Activated naive CD8-positive, alpha-beta T cell treated with anti-CD3 and anti-CD28 coated beads, Interleukin-2, amount 10 ng/mL, durations not matched to agents 7 days and 5 days (primary cell): ENCODE measurements around the gene PLA2G2A. TPM values are rescaled to one million over a fixed set of nuclear protein-coding genes. Genes with fewer than 3 reads are reported as not detected.

ENCODE experiments used
- ATAC-seq: fragments of 150-1000 bp; cut with Tn5 transposase; one replicate; pipeline ENCODE4 v1.10.0; 2021; ENCODE audit warnings: low read depth, moderate library complexity
- POLR2A ChIA-PET: fragments of 350-600 bp; sonication (Branson Sonifier 250); formaldehyde crosslinking; loops from one replicate; lab custom pipeline; 2021; ENCODE audit warnings: antibody characterized with exemption; lab: Charles Lee
- DNase-seq: peaks from one replicate; pipeline ENCODE4 v3.0.0; 2021
- H3K27ac Mint-ChIP-seq: one replicate; pipeline ENCODE4 v1.8.0; 2022; ENCODE audit warnings: mild to moderate bottlenecking, mixed read lengths
- H3K27me3 Mint-ChIP-seq: one replicate; pipeline ENCODE4 v1.8.0; 2022; ENCODE audit warnings: mild to moderate bottlenecking, moderate library complexity, mixed read lengths
- H3K36me3 Mint-ChIP-seq: one replicate; pipeline ENCODE4 v1.8.0; 2021; ENCODE audit warnings: mild to moderate bottlenecking, mixed read lengths
- H3K4me1 Mint-ChIP-seq: one replicate; pipeline ENCODE4 v1.8.0; 2021; ENCODE audit warnings: mixed read lengths
- H3K4me3 Mint-ChIP-seq: one replicate; pipeline ENCODE4 v1.8.0; 2022; ENCODE audit warnings: mild to moderate bottlenecking, moderate library complexity, mixed read lengths
- H3K9me3 Mint-ChIP-seq: one replicate; pipeline ENCODE4 v1.8.0; 2021; ENCODE audit warnings: mixed read lengths
- total RNA-seq, 2 experiments: library from RNA; stranded (reverse); gene quantifications; one replicate each; pipeline ENCODE4 v1.2.3, GENCODE V29; 2021

The PLA2G2A gene
- total RNA-seq, 2 experiments from 2014 or later = not detected

- DNase-seq = no peak
- no peaks in the 10 kb centered on the region for H3K36me3 Mint-ChIP-seq
- H3K27ac Mint-ChIP-seq = no peak overlapping the region
- no peak for ATAC-seq
- POLR2A ChIA-PET = no interaction called here
- no peaks in the 10 kb centered on the region for H3K9me3 Mint-ChIP-seq
- no peak overlapping the region for H3K4me3 Mint-ChIP-seq
- H3K4me1 Mint-ChIP-seq = no peaks in the 10 kb centered on the region
- peaks cover 20% of the 10 kb centered on the region for H3K27me3 Mint-ChIP-seq
These were observed 2.3 kb upstream of the PLA2G2A start for GRCh38 chr1:19981507-19982312.

DNA sequence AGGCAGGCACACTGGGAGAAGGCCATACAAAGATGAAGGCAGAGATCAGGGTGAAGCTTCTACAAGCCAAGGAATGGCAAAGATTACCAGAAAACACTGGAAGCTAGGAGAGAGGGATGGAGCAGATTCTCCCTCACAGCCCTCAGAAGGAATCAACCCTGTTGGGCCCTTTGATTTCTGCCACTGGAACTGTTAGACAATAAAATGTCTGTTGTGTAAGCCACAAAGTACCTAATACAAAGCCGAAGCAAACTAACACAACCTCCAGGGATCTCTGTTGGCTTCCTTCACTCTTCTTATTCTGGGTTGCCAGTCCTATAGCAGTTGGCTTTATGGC, 1.7 kb upstream of the PLA2G2A start:
- no peak for ATAC-seq
- H3K36me3 Mint-ChIP-seq = no peaks in the 10 kb centered on the region
- POLR2A ChIA-PET = no interaction called here
- no peaks in the 10 kb centered on the region for H3K4me1 Mint-ChIP-seq
- no peak overlapping the region for H3K4me3 Mint-ChIP-seq
- H3K27ac Mint-ChIP-seq = no peak overlapping the region
- H3K9me3 Mint-ChIP-seq = no peaks in the 10 kb centered on the region
- peaks cover 17% of the 10 kb centered on the region for H3K27me3 Mint-ChIP-seq
- no peak for DNase-seq

GRCh38 chr1:19980314-19980713, 896 bp upstream of the PLA2G2A start:
- Mint-ChIP-seq H3K27ac (no peak overlapping the region), H3K27me3 (peaks cover 20% of the 10 kb centered on the region), H3K36me3 (no peaks in the 10 kb centered on the region), H3K9me3 (no peaks in the 10 kb centered on the region), H3K4me1 (no peaks in the 10 kb centered on the region), H3K4me3 (no peak overlapping the region)
- DNase-seq (no peak), ATAC-seq (no peak)
- POLR2A ChIA-PET = no interaction called here

DNA sequence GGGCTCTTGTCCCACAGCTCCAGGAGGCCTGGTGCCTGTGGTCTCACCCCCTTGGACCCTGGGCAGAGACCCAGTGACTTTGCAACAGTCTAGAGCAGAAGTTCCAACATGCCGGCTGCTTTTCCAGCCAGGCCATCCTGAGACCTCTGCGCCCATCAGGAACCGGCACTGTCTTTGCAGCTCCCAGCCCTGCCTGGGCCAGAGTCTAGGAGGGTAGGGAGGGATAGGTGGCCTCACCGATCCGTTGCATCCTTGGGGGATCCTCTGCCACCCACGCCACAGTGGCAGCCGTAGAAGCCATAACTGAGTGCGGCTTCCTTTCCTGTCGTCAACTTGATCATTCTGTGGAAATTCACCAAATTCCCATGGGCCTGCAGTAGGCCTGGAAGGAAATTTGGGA, 1.3 kb downstream of the PLA2G2A start:
- POLR2A ChIA-PET = no interaction called here
- no peaks in the 10 kb centered on the region for H3K36me3 Mint-ChIP-seq
- DNase-seq (no peak), ATAC-seq (no peak)
- peaks cover 34% of the 10 kb centered on the region for H3K27me3 Mint-ChIP-seq
- H3K27ac Mint-ChIP-seq = no peak overlapping the region
- no peaks in the 10 kb centered on the region for H3K9me3 Mint-ChIP-seq
- peaks cover 1% of the 10 kb centered on the region for H3K4me1 Mint-ChIP-seq
- H3K4me3 Mint-ChIP-seq = no peak overlapping the region

- no peak for DNase-seq
- no peaks in the 10 kb centered on the region for H3K9me3 Mint-ChIP-seq
- POLR2A ChIA-PET = no interaction called here
- H3K4me1 Mint-ChIP-seq = peaks cover 1% of the 10 kb centered on the region
- ATAC-seq = no peak
- H3K4me3 Mint-ChIP-seq = no peak overlapping the region
- H3K27me3 Mint-ChIP-seq = peaks cover 29% of the 10 kb centered on the region
- H3K36me3 Mint-ChIP-seq = no peaks in the 10 kb centered on the region
- H3K27ac Mint-ChIP-seq = no peak overlapping the region
These were observed 3.0 kb downstream of the PLA2G2A start for GRCh38 chr1:19976317-19977003.

DNA sequence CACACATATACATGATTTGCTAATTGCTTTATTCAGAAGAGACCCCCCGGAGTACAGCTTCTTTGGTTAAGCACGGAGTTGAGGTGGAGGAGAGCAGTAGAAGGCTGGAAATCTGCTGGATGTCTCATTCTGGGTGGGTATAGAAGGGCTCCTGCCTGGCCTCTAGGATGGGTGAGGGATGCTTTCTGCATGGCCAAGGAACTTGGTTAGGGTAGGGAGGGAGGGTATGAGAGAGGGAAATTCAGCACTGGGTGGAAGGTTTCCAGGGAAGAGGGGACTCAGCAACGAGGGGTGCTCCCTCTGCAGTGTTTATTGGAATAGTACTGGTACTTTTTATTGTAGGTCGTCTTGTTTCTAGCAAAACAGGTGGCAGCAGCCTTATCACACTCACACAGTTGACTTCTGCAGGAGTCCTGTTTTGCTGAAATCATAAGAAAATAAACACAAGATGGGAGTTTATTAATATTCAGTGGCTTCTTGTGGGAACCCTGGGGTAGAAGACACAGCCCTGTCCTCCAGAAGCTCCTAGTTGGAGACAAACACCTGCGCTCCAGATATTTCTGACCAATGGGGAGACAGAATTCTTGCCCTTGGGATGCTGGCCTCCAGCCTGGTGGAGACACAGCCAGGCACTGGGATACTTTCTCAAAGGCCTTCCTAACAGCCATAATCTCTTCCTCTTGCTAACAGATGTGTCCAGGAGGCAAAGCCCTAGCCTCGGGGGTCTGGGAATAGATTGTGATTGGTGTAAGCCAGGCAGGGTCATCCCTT, 3.8 kb downstream of the PLA2G2A start:
- ATAC-seq (no peak), DNase-seq (no peak)
- Mint-ChIP-seq H3K9me3 (no peaks in the 10 kb centered on the region), H3K27ac (no peak overlapping the region), H3K4me1 (peaks cover 1% of the 10 kb centered on the region), H3K36me3 (no peaks in the 10 kb centered on the region), H3K27me3 (peaks cover 30% of the 10 kb centered on the region), H3K4me3 (no peak overlapping the region)
- POLR2A ChIA-PET = no interaction called here

DNA sequence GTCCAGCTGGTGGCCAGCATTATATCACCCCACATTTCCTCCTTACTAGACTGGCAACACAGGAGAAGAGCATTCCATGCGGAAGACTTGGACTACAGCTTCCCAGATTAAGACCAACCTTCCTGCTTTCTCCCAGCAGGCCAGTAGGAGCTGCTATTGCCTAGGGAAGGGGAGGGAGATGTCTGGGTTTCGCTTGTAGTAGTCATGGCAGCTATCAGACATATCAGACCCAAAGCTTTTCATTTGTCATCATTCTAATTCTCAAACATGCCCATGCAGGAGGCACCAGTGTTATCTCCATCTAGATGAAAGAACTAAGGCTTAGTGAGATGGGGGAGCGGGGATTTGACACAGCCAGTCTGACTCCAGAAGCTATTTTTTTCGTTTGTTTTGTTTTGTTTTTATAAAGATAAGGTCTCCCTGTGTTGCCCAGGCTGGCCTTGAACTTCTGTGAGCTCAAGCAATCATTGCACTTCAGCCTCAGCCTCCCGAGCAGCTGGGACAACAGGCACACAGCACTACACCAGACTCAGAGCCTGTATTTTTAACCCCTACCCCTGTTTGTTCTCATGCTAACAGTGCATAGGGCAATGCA, 4.5 kb downstream of the PLA2G2A start:
- Mint-ChIP-seq H3K4me3 (no peak overlapping the region), H3K27me3 (peaks cover 33% of the 10 kb centered on the region), H3K27ac (no peak overlapping the region), H3K4me1 (peaks cover 1% of the 10 kb centered on the region), H3K9me3 (no peaks in the 10 kb centered on the region), H3K36me3 (no peaks in the 10 kb centered on the region)
- no peak for DNase-seq
- POLR2A ChIA-PET = no interaction called here
- no peak for ATAC-seq

GRCh38 chr1:19973616-19974015, 5.8 kb downstream of the PLA2G2A start:
- POLR2A ChIA-PET = no interaction called here
- Mint-ChIP-seq H3K9me3 (no peaks in the 10 kb centered on the region), H3K27ac (no peak overlapping the region)

DNA sequence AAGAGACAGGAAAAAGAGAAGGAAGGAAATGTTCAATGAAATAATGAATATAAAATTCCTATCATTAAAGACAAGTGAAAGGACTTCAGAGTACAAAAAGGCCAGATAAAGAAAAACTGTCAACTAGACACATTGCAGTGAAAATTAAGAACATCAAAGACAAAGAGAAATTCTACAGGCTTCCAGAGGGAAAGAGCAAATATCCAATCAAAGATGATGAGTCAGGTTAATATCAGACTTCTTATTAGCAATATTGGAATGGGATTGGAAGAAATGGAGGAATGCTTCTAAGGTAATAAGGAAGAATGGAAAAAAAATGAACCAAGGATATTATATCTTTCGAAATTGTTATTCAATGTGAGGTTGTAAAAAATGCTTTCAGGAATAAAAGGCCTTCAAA, 7.8 kb downstream of the PLA2G2A start:
- H3K9me3 Mint-ChIP-seq = no peaks in the 10 kb centered on the region
- ATAC-seq = no peak
- POLR2A ChIA-PET = no interaction called here
- no peaks in the 10 kb centered on the region for H3K36me3 Mint-ChIP-seq
- DNase-seq = no peak
- H3K27me3 Mint-ChIP-seq = peaks cover 31% of the 10 kb centered on the region
- H3K27ac Mint-ChIP-seq = no peak overlapping the region
- no peak overlapping the region for H3K4me3 Mint-ChIP-seq
- peaks cover 1% of the 10 kb centered on the region for H3K4me1 Mint-ChIP-seq

More at GRCh38 chr1:19973616-19974015, 5.8 kb downstream of the PLA2G2A start:
- Mint-ChIP-seq H3K4me1 (peaks cover 1% of the 10 kb centered on the region), H3K4me3 (no peak overlapping the region), H3K27me3 (peaks cover 33% of the 10 kb centered on the region), H3K36me3 (no peaks in the 10 kb centered on the region)
- DNase-seq (no peak), ATAC-seq (no peak)

- H3K4me3 Mint-ChIP-seq = no peak overlapping the region
- H3K9me3 Mint-ChIP-seq = no peaks in the 10 kb centered on the region
- no peak for ATAC-seq
- H3K36me3 Mint-ChIP-seq = no peaks in the 10 kb centered on the region
- DNase-seq = no peak
- no peak overlapping the region for H3K27ac Mint-ChIP-seq
- H3K27me3 Mint-ChIP-seq = peaks cover 30% of the 10 kb centered on the region
- H3K4me1 Mint-ChIP-seq = peaks cover 1% of the 10 kb centered on the region
- POLR2A ChIA-PET = no interaction called here
These were observed 9.3 kb downstream of the PLA2G2A start for GRCh38 chr1:19969898-19970660.

DNA sequence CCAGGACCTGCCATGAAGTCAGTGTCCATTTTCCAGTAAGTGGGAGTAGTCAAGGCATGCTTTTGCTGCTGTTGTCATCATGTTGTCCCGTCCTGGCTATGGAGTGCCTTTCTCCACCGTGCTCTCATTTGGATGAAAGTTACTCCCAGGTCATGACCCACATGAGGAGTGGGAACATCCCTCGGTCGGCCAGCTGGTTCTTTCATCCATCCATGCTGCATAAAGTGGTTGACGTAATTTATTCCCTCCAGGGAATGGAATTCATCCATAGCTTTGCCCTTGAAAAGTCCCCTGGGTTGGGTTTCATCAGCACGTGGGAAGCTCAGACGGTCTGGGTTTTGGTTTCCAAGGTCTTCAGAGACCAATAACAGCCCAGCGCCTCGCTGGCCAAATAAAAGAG, 11.6 kb downstream of the PLA2G2A start:
- DNase-seq (no peak), ATAC-seq (no peak)
- no peaks in the 10 kb centered on the region for H3K4me1 Mint-ChIP-seq
- POLR2A ChIA-PET = no interaction called here
- no peak overlapping the region for H3K27ac Mint-ChIP-seq
- peaks cover 32% of the 10 kb centered on the region for H3K27me3 Mint-ChIP-seq
- H3K9me3 Mint-ChIP-seq = peaks cover 3% of the 10 kb centered on the region
- H3K4me3 Mint-ChIP-seq = no peak overlapping the region
- no peaks in the 10 kb centered on the region for H3K36me3 Mint-ChIP-seq

- Mint-ChIP-seq H3K9me3 (peaks cover 3% of the 10 kb centered on the region), H3K4me3 (no peak overlapping the region), H3K4me1 (no peaks in the 10 kb centered on the region), H3K27ac (no peak overlapping the region), H3K27me3 (peaks cover 22% of the 10 kb centered on the region), H3K36me3 (no peaks in the 10 kb centered on the region)
- no peak for ATAC-seq
- POLR2A ChIA-PET = no interaction called here
- DNase-seq = no peak
These were observed 14.9 kb downstream of the PLA2G2A start for GRCh38 chr1:19964542-19964941.

- Mint-ChIP-seq H3K4me3 (no peak overlapping the region), H3K27me3 (peaks cover 22% of the 10 kb centered on the region), H3K27ac (no peak overlapping the region), H3K36me3 (no peaks in the 10 kb centered on the region), H3K9me3 (peaks cover 3% of the 10 kb centered on the region), H3K4me1 (no peaks in the 10 kb centered on the region)
- ATAC-seq = no peak
- POLR2A ChIA-PET = no interaction called here
- DNase-seq = no peak
These were observed 15.8 kb downstream of the PLA2G2A start for GRCh38 chr1:19963636-19964035.
